Aorta (tissue), 5 donors: ENCODE results near the gene TMEM176B. TPM values are rescaled to one million over a fixed set of nuclear protein-coding genes. Genes with fewer than 3 reads are reported as not detected.

ENCODE experiments used
- ATAC-seq: fragments of 200-7000 bp; cut with Tn5 transposase; one replicate; pipeline ENCODE4 v1.9.1; 2022; ENCODE audit warnings: moderate library complexity; ENCODE audit not compliant: low FRiP score
- DNase-seq, 2 donors: peaks; one replicate each; pipeline ENCODE4 v3.0.0-alpha.2; 2020
- H3K27ac ChIP-seq, 2 donors: one replicate each; pipeline ENCODE4 v1.5.1; 2013; ENCODE audit warnings: low read length in 2 of 2, mild to moderate bottlenecking in 2 of 2, moderate library complexity in 2 of 2, control low read depth in 1 of 2, inconsistent platforms in 1 of 2, low read depth in 1 of 2
- H3K27me3 ChIP-seq, 2 donors: one replicate each; pipeline ENCODE4 v1.6.1; 2013; ENCODE audit warnings: control low read depth in 1 of 2, low read length in 1 of 2, mild to moderate bottlenecking in 1 of 2, moderate library complexity in 1 of 2; ENCODE audit not compliant: insufficient read depth in 2 of 2, control insufficient read depth in 1 of 2
- H3K36me3 ChIP-seq, 2 donors: one replicate each; pipeline ENCODE4 v1.6.1; 2013; ENCODE audit warnings: control low read depth in 1 of 2, low read length in 1 of 2, mild to moderate bottlenecking in 1 of 2; ENCODE audit not compliant: insufficient read depth in 2 of 2, control insufficient read depth in 1 of 2
- H3K4me1 ChIP-seq, 2 donors: one replicate each; pipeline ENCODE4 v1.6.1; 2013; ENCODE audit warnings: low read length in 2 of 2, control low read depth in 1 of 2, mild to moderate bottlenecking in 1 of 2, moderate library complexity in 1 of 2; ENCODE audit not compliant: insufficient read depth in 2 of 2, control insufficient read depth in 1 of 2
- H3K4me3 ChIP-seq, 2 donors: one replicate each; pipeline ENCODE4 v1.5.1; 2013; ENCODE audit warnings: low read length in 2 of 2, control low read depth in 1 of 2, mild to moderate bottlenecking in 1 of 2
- H3K9me3 ChIP-seq: one replicate; pipeline ENCODE4 v1.6.1; 2013; ENCODE audit warnings: mild to moderate bottlenecking, low read length; ENCODE audit not compliant: control insufficient read depth
- WGBS, 2 donors: extraction: QIAGEN DNeasy Blood & Tissue Kit; methylation state at CpG; one replicate each; pipeline ENCODE4 v1.1.7; 2013; 5-methylcytosine and 5-hydroxymethylcytosine counted together
- intact Hi-C, 2 donors: fragments of 100-400 bp; cut with DNase I; formaldehyde crosslinking; loops; one replicate each; pipeline versions ENCODE4 v1.14.2 to v1.15.0; 2022
- polyA plus RNA-seq, 2 donors: library from polyadenylated mRNA; stranded (reverse); fragments of 200-250 nt; gene quantifications; one replicate each; pipeline ENCODE4 v1.2.3, GENCODE V29; 2013
- total RNA-seq, 2 donors: library from RNA; stranded (reverse); fragmentation: NEBNext Ultra II Directional; extraction: Animal tissue kit (Norgen Biotek cat#: 25700); gene quantifications; one replicate each; pipeline ENCODE4 v1.2.1, GENCODE V29; 2021
- donor health status: healthy with polysubstance abuse.
- donor health status: Bipolar disorder and iron deficiency.
- donor health status: DM: no; HTN: no; CAD: no.
- donor health status: DM: no; HTN: no; CAD: no.
- donor health status: DM: yes; HTN: yes; CAD: no.

The TMEM176B gene
- total and polyA plus RNA-seq, 4 donors: 6.5 to 85.5 (median 30.5) TPM

GRCh38 chr7:150753239-150753638 lies 46.9 kb downstream of the TMEM176B start:
- DNase-seq (peak in 1 of 2 donors; percentile 73), ATAC-seq (no peak)
- WGBS, 2 donors: 16 to 20% methylated on average over 6 of the region's 6 CpGs
- intact Hi-C loops: no loop called here
- no peaks in the 10 kb centered on the region for H3K36me3 ChIP-seq
- H3K4me1 ChIP-seq: no peaks in the 10 kb centered on the region
- H3K27me3 ChIP-seq: no peaks in the 10 kb centered on the region
- H3K9me3 ChIP-seq: no peaks in the 10 kb centered on the region
- no peak overlapping the region for H3K27ac ChIP-seq
- no peak overlapping the region for H3K4me3 ChIP-seq

- 2 to 4% methylated on average over 2 of the region's 2 CpGs for whole genome bisulfite sequencing, 2 donors
- intact Hi-C loops: no loop called here
- H3K36me3 ChIP-seq: no peaks in the 10 kb centered on the region
- H3K4me3 ChIP-seq: no peak overlapping the region
- ATAC-seq (no peak), DNase-seq (no peak)
- H3K27ac ChIP-seq: no peak overlapping the region
- no peaks in the 10 kb centered on the region for H3K4me1 ChIP-seq
- no peaks in the 10 kb centered on the region for H3K27me3 ChIP-seq
- no peaks in the 10 kb centered on the region for H3K9me3 ChIP-seq
Observed at GRCh38 chr7:150751702-150752101, 48.5 kb downstream of the TMEM176B start.

GRCh38 chr7:150748376-150748775 lies 51.8 kb downstream of the TMEM176B start:
- intact Hi-C loops: no loop called here
- 63 to 67% methylated on average over 4 of the region's 4 CpGs for WGBS, 2 donors
- H3K36me3 ChIP-seq: no peaks in the 10 kb centered on the region
- H3K4me3 ChIP-seq: no peak overlapping the region
- no peak overlapping the region for H3K27ac ChIP-seq
- DNase-seq (no peak), ATAC-seq (no peak)
- no peaks in the 10 kb centered on the region for H3K9me3 ChIP-seq
- no peaks in the 10 kb centered on the region for H3K4me1 ChIP-seq
- H3K27me3 ChIP-seq: no peaks in the 10 kb centered on the region

- Histone ChIP-seq H3K27ac (no peak overlapping the region), H3K4me3 (no peak overlapping the region), H3K36me3 (no peaks in the 10 kb centered on the region), H3K4me1 (no peaks in the 10 kb centered on the region), H3K27me3 (no peaks in the 10 kb centered on the region), H3K9me3 (no peaks in the 10 kb centered on the region)
- intact Hi-C loops: no loop called here
- no peak for ATAC-seq
- no peak for DNase-seq
- WGBS, 2 donors: 78 to 90% methylated on average over 6 of the region's 6 CpGs
Observed at GRCh38 chr7:150746921-150747320, 53.2 kb downstream of the TMEM176B start.

- no peaks in the 10 kb centered on the region for H3K4me1 ChIP-seq
- WGBS, 2 donors: 46 to 58% methylated on average over 3 of the region's 3 CpGs
- no peaks in the 10 kb centered on the region for H3K9me3 ChIP-seq
- H3K4me3 ChIP-seq: no peak overlapping the region
- no peaks in the 10 kb centered on the region for H3K27me3 ChIP-seq
- no peak overlapping the region for H3K27ac ChIP-seq
- no peaks in the 10 kb centered on the region for H3K36me3 ChIP-seq
- DNase-seq (no peak), ATAC-seq (no peak)
- intact Hi-C loops: no loop called here
Observed at GRCh38 chr7:150745876-150746275, 54.3 kb downstream of the TMEM176B start.

- Histone ChIP-seq H3K27me3 (no peaks in the 10 kb centered on the region), H3K4me3 (no peak overlapping the region), H3K9me3 (no peaks in the 10 kb centered on the region), H3K27ac (no peak overlapping the region), H3K4me1 (no peaks in the 10 kb centered on the region), H3K36me3 (no peaks in the 10 kb centered on the region)
- no peak for DNase-seq
- intact Hi-C loops: no loop called here
- 70 to 78% methylated on average over 5 of the region's 5 CpGs for WGBS, 2 donors
- ATAC-seq: no peak
Observed at GRCh38 chr7:150745086-150745485, 55.1 kb downstream of the TMEM176B start.

- Histone ChIP-seq H3K9me3 (no peaks in the 10 kb centered on the region), H3K36me3 (no peaks in the 10 kb centered on the region), H3K27me3 (no peaks in the 10 kb centered on the region), H3K4me3 (no peak overlapping the region), H3K27ac (no peak overlapping the region), H3K4me1 (no peaks in the 10 kb centered on the region)
- no peak for DNase-seq
- 52 to 73% methylated on average over 8 of the region's 8 CpGs for WGBS, 2 donors
- intact Hi-C loops: no loop called here
- no peak for ATAC-seq
Observed at GRCh38 chr7:150744041-150744656, 56.0 kb downstream of the TMEM176B start.

- intact Hi-C loops: no loop called here
- WGBS, 2 donors: 83 to 85% methylated on average over 14 of the region's 14 CpGs
Observed at GRCh38 chr7:150742286-150742968, 57.7 kb downstream of the TMEM176B start.

More at GRCh38 chr7:150742286-150742968, 57.7 kb downstream of the TMEM176B start:
- ATAC-seq: no peak
- DNase-seq: no peak
- no peaks in the 10 kb centered on the region for H3K4me1 ChIP-seq
- H3K27me3 ChIP-seq: no peaks in the 10 kb centered on the region
- H3K4me3 ChIP-seq: no peak overlapping the region
- H3K36me3 ChIP-seq: no peaks in the 10 kb centered on the region
- no peaks in the 10 kb centered on the region for H3K9me3 ChIP-seq
- H3K27ac ChIP-seq: no peak overlapping the region
